Ectodermal cell (in vitro differentiated cells): ENCODE measurements around the gene PHGDH.

Experiments
- H3K27ac ChIP-seq: 2 replicates; pipeline ENCODE4 v1.7.0; 2013; ENCODE audit warnings: mild to moderate bottlenecking, low read depth, low read length; ENCODE audit not compliant: insufficient read depth, poor library complexity, severe bottlenecking
- H3K27me3 ChIP-seq: 2 replicates; pipeline ENCODE4 v1.7.0; 2013; ENCODE audit warnings: mild to moderate bottlenecking, low read length; ENCODE audit not compliant: insufficient read depth, control insufficient read depth, poor library complexity, severe bottlenecking
- H3K36me3 ChIP-seq: one replicate; pipeline ENCODE4 v1.7.0; 2013; ENCODE audit warnings: low read length; ENCODE audit not compliant: control insufficient read depth, insufficient read depth
- H3K4me1 ChIP-seq: one replicate; pipeline ENCODE4 v1.7.0; 2013; ENCODE audit warnings: low read length; ENCODE audit not compliant: control insufficient read depth, insufficient read depth
- H3K4me3 ChIP-seq: 2 replicates; pipeline ENCODE4 v1.7.0; 2013; ENCODE audit warnings: low read depth, low read length, control low read depth; ENCODE audit not compliant: insufficient read depth
- H3K9me3 ChIP-seq: 2 replicates; pipeline ENCODE4 v1.7.0; 2013; ENCODE audit warnings: mild to moderate bottlenecking, low read length, moderate library complexity; ENCODE audit not compliant: control insufficient read depth
- WGBS, 2 experiments: methylation state at CpG; one replicate each; pipeline ENCODE4 v1.1.7; 2013; ENCODE audit warnings: missing lambda C conversion rate in 2 of 2; 5-methylcytosine and 5-hydroxymethylcytosine counted together

PHGDH gene

GRCh38 chr1:119676571-119677206, 35.0 kb upstream of the PHGDH start:
- H3K4me1 ChIP-seq, result peaks cover 8% of the 10 kb centered on the region
- H3K36me3 ChIP-seq, result no peaks in the 10 kb centered on the region
- H3K27ac ChIP-seq, result no peak overlapping the region
- no peak overlapping the region for H3K4me3 ChIP-seq
- H3K27me3 ChIP-seq, result no peaks in the 10 kb centered on the region
- WGBS, 2 experiments, result 92 to 95% methylated on average over 8 of the region's 8 CpGs
- H3K9me3 ChIP-seq, result no peaks in the 10 kb centered on the region

GRCh38 chr1:119679223-119679622, 32.5 kb upstream of the PHGDH start:
- Histone ChIP-seq H3K27me3 (no peaks in the 10 kb centered on the region), H3K9me3 (no peaks in the 10 kb centered on the region), H3K27ac (no peak overlapping the region), H3K4me1 (peaks cover 2% of the 10 kb centered on the region), H3K36me3 (no peaks in the 10 kb centered on the region), H3K4me3 (no peak overlapping the region)
- 86 to 89% methylated on average over 1 of the region's 1 CpG for WGBS, 2 experiments

GRCh38 chr1:119680193-119680592, 31.5 kb upstream of the PHGDH start:
- Histone ChIP-seq H3K36me3 (no peaks in the 10 kb centered on the region), H3K4me1 (no peaks in the 10 kb centered on the region), H3K27ac (no peak overlapping the region), H3K4me3 (no peak overlapping the region), H3K27me3 (no peaks in the 10 kb centered on the region), H3K9me3 (no peaks in the 10 kb centered on the region)
- WGBS, 2 experiments, result 99 to 100% methylated on average over 1 to 2 of the region's 3 CpGs

GRCh38 chr1:119680723-119681122, 31.0 kb upstream of the PHGDH start:
- WGBS, 2 experiments, result 83 to 100% methylated on average over 2 of the region's 2 CpGs

GRCh38 chr1:119681560-119681959, 30.2 kb upstream of the PHGDH start:
- no peak overlapping the region for H3K4me3 ChIP-seq
- no peaks in the 10 kb centered on the region for H3K9me3 ChIP-seq
- no peak overlapping the region for H3K27ac ChIP-seq
- no peaks in the 10 kb centered on the region for H3K27me3 ChIP-seq
- no peaks in the 10 kb centered on the region for H3K36me3 ChIP-seq
- WGBS, 2 experiments, result 92 to 94% methylated on average over 2 of the region's 2 CpGs
- no peaks in the 10 kb centered on the region for H3K4me1 ChIP-seq

More at GRCh38 chr1:119680723-119681122, 31.0 kb upstream of the PHGDH start:
- H3K4me3 ChIP-seq, result no peak overlapping the region
- H3K27me3 ChIP-seq, result no peaks in the 10 kb centered on the region
- no peaks in the 10 kb centered on the region for H3K4me1 ChIP-seq
- no peak overlapping the region for H3K27ac ChIP-seq
- H3K9me3 ChIP-seq, result no peaks in the 10 kb centered on the region
- H3K36me3 ChIP-seq, result no peaks in the 10 kb centered on the region

GRCh38 chr1:119682141-119682540, 29.6 kb upstream of the PHGDH start:
- H3K4me1 ChIP-seq, result no peaks in the 10 kb centered on the region
- H3K27ac ChIP-seq, result no peak overlapping the region
- no peaks in the 10 kb centered on the region for H3K27me3 ChIP-seq
- no peaks in the 10 kb centered on the region for H3K36me3 ChIP-seq
- H3K9me3 ChIP-seq, result no peaks in the 10 kb centered on the region
- H3K4me3 ChIP-seq, result no peak overlapping the region

GRCh38 chr1:119683893-119684292, 27.8 kb upstream of the PHGDH start:
- H3K4me1 ChIP-seq, result no peaks in the 10 kb centered on the region
- H3K4me3 ChIP-seq, result no peak overlapping the region
- H3K9me3 ChIP-seq, result no peaks in the 10 kb centered on the region
- H3K36me3 ChIP-seq, result no peaks in the 10 kb centered on the region
- 94 to 95% methylated on average over 1 of the region's 1 CpG for WGBS, 2 experiments
- H3K27me3 ChIP-seq, result no peaks in the 10 kb centered on the region
- no peak overlapping the region for H3K27ac ChIP-seq

GRCh38 chr1:119686661-119687060, 25.1 kb upstream of the PHGDH start:
- H3K27ac ChIP-seq, result no peak overlapping the region
- H3K4me3 ChIP-seq, result no peak overlapping the region
- no peaks in the 10 kb centered on the region for H3K4me1 ChIP-seq
- H3K27me3 ChIP-seq, result no peaks in the 10 kb centered on the region
- 94% methylated on average over 3 of the region's 3 CpGs for WGBS, 2 experiments
- H3K9me3 ChIP-seq, result no peaks in the 10 kb centered on the region
- no peaks in the 10 kb centered on the region for H3K36me3 ChIP-seq

GRCh38 chr1:119687434-119688079, 24.2 kb upstream of the PHGDH start:
- H3K9me3 ChIP-seq, result no peaks in the 10 kb centered on the region
- H3K27ac ChIP-seq, result no peak overlapping the region
- H3K36me3 ChIP-seq, result no peaks in the 10 kb centered on the region
- WGBS, 2 experiments, result 76 to 84% methylated on average over 2 of the region's 2 CpGs
- no peaks in the 10 kb centered on the region for H3K27me3 ChIP-seq
- no peak overlapping the region for H3K4me3 ChIP-seq
- H3K4me1 ChIP-seq, result no peaks in the 10 kb centered on the region

GRCh38 chr1:119688810-119689209, 22.9 kb upstream of the PHGDH start:
- H3K36me3 ChIP-seq, result no peaks in the 10 kb centered on the region
- no peaks in the 10 kb centered on the region for H3K9me3 ChIP-seq
- no peak overlapping the region for H3K4me3 ChIP-seq
- H3K27me3 ChIP-seq, result no peaks in the 10 kb centered on the region
- no peaks in the 10 kb centered on the region for H3K4me1 ChIP-seq
- H3K27ac ChIP-seq, result no peak overlapping the region
